Measurements from ENCODE around the gene AP1M1.

AP1M1 gene

GRCh38 chr19:16293118-16294091 lies 95.7 kb downstream of the AP1M1 start (continued):
- TF ChIP-seq PATZ1 (tag by site-specific recombination; IDR thresholded peaks at IDR 0.05) = peak; percentile 53
- peak; percentile 14; the same call in 1 of the 2 replicates for TF ChIP-seq ZFHX2 (tag by site-specific recombination; conservative IDR thresholded peaks at IDR 0.05)
- no peak for TF ChIP-seq ZNF16 (tag by site-specific recombination; IDR thresholded peaks at IDR 0.05; ENCODE audit: low read depth)
- TF ChIP-seq ZNF843 (tag by site-specific recombination; IDR thresholded peaks at IDR 0.05) = no peak
- TF ChIP-seq SP7 (tag by site-specific recombination; IDR thresholded peaks at IDR 0.05) = peak; percentile 53
- TF ChIP-seq ZNF530 (tag by site-specific recombination; IDR thresholded peaks at IDR 0.05; ENCODE audit: low read depth) = no peak
- TF ChIP-seq ZNF830 (tag by site-specific recombination; IDR thresholded peaks at IDR 0.05; ENCODE audit: low read depth) = no peak
- TF ChIP-seq PRDM6 (tag by site-specific recombination; IDR thresholded peaks at IDR 0.05) = peak; percentile 84
- TF ChIP-seq FEZF1 (tag by site-specific recombination; IDR thresholded peaks at IDR 0.05) = no peak
- peak; percentile 77 for TF ChIP-seq PRDM1 (tag by site-specific recombination; IDR thresholded peaks at IDR 0.05)
- TF ChIP-seq EGR2 (tag by site-specific recombination; IDR thresholded peaks at IDR 0.05; ENCODE audit: low read depth) = 0 out of 2 replicates have a peak, but pooled peaks have one; percentile 25
- TF ChIP-seq KLF7 (tag by site-specific recombination; IDR thresholded peaks at IDR 0.05; ENCODE audit: borderline replicate concordance) = 0 out of 2 replicates have a peak, but pooled peaks have one; percentile 21
- no peak for TF ChIP-seq MEIS1 (CRISPR knock-in tag; IDR thresholded peaks at IDR 0.05; ENCODE audit: borderline replicate concordance)
- TF ChIP-seq PRDM10 (tag by site-specific recombination; IDR thresholded peaks at IDR 0.05) = peak; percentile 91
- TF ChIP-seq PBX3 (CRISPR knock-in tag; IDR thresholded peaks at IDR 0.05) = no peak
- TF ChIP-seq ZNF138 (tag by site-specific recombination; IDR thresholded peaks at IDR 0.05; ENCODE audit: borderline replicate concordance) = no peak
- peak; percentile 65 for TF ChIP-seq ZNF335 (tag by site-specific recombination; conservative IDR thresholded peaks at IDR 0.05)
- TF ChIP-seq KLF10 (tag by site-specific recombination; IDR thresholded peaks at IDR 0.05) = peak; percentile 62
- no peak for TF ChIP-seq ZNF350 (tag by site-specific recombination; IDR thresholded peaks at IDR 0.05)
- TF ChIP-seq ZNF398 (tag by site-specific recombination; IDR thresholded peaks at IDR 0.05) = peak; percentile 45

All from HEK293 (cell line).